SU-DHL-6 (cell line): Measurements from ENCODE around the gene DLX5.

Source experiments
- H2AFZ ChIP-seq: fragments of 200-600 bp; sonication (generic); 2 replicates; pipeline ENCODE4 v1.6.1; 2014; ENCODE audit warnings: low read depth, mild to moderate bottlenecking, moderate library complexity, mixed read lengths, antibody characterized with exemption, low read length; ENCODE audit not compliant: severe bottlenecking
- H3F3A ChIP-seq: fragments of 200-600 bp; shearing (Covaris generic); 2 replicates; pipeline ENCODE4 v1.6.0; 2016; ENCODE audit warnings: antibody characterized with exemption, mild to moderate bottlenecking; ENCODE audit not compliant: insufficient read depth
- H3K27ac ChIP-seq: fragments of 200-600 bp; sonication (generic); 2 replicates; pipeline ENCODE4 v1.5.1; 2016; ENCODE audit warnings: low read depth, mild to moderate bottlenecking, low read length, moderate library complexity, mixed read lengths
- H3K27me3 ChIP-seq: fragments of 200-600 bp; sonication (generic), shearing (Covaris generic); 2 replicates; pipeline ENCODE4 v1.6.0; 2014; ENCODE audit warnings: mild to moderate bottlenecking, low read length
- H3K36me3 ChIP-seq: fragments of 200-600 bp; sonication (generic); 2 replicates; pipeline ENCODE4 v1.6.1; 2014; ENCODE audit warnings: mild to moderate bottlenecking, low read length, mixed read lengths
- H3K4me2 ChIP-seq: fragments of 300-600, 200-600 bp; shearing (Covaris generic), sonication (generic); 2 replicates; pipeline ENCODE4 v1.6.0; 2014; ENCODE audit warnings: low read length, low read depth, mild to moderate bottlenecking; ENCODE audit not compliant: poor library complexity, severe bottlenecking
- H3K4me3 ChIP-seq: fragments of 200-600 bp; sonication (generic); 2 replicates; pipeline ENCODE4 v1.5.1; 2014; ENCODE audit warnings: antibody characterized with exemption, low read length, mild to moderate bottlenecking, mixed read lengths; ENCODE audit not compliant: insufficient read depth, poor library complexity, severe bottlenecking
- H3K79me2 ChIP-seq: fragments of 200-600 bp; sonication (generic); 2 replicates; pipeline ENCODE4 v1.6.1; 2014; ENCODE audit warnings: mild to moderate bottlenecking, low read length, moderate library complexity; ENCODE audit not compliant: insufficient read depth
- H3K9ac ChIP-seq: fragments of 200-600 bp; sonication (generic); 2 replicates; pipeline ENCODE4 v1.7.0; 2014; ENCODE audit warnings: mild to moderate bottlenecking, low read length
- H3K9me2 ChIP-seq: fragments of 200-600 bp; sonication (generic); replicated peaks from 2 replicates; pipeline ENCODE4 v1.6.1; 2014; ENCODE audit warnings: low read length; ENCODE audit not compliant: insufficient read depth
- H3K9me3 ChIP-seq: fragments of 200-600 bp; sonication (generic); 2 replicates; pipeline ENCODE4 v1.6.1; 2014; ENCODE audit warnings: low read length, mixed read lengths; ENCODE audit not compliant: insufficient read depth
- H4K20me1 ChIP-seq: fragments of 200-600 bp; sonication (generic); 2 replicates; pipeline ENCODE4 v1.6.1; 2014; ENCODE audit warnings: low read depth, mild to moderate bottlenecking, antibody characterized with exemption, low read length, moderate library complexity, mixed read lengths
- EZH2phosphoT487 ChIP-seq: fragments of 200-600 bp; sonication (generic), shearing (Covaris generic); conservative IDR thresholded peaks from 2 replicates; pipeline ENCODE4 v1.6.1; 2018; ENCODE audit warnings: mild to moderate bottlenecking, antibody characterized with exemption, low read length, moderate library complexity, mixed read lengths
- TF ChIP-seq, protein P1 (sequence below): fragments of 200-600 bp; sonication (generic); IDR thresholded peaks from one replicate; pipeline ENCODE4 v1.5.1; 2017; ENCODE audit warnings: antibody characterized with exemption, mild to moderate bottlenecking, low read length, moderate library complexity; ENCODE audit not compliant: insufficient read depth, poor library complexity, severe bottlenecking

The DLX5 gene

DNA sequence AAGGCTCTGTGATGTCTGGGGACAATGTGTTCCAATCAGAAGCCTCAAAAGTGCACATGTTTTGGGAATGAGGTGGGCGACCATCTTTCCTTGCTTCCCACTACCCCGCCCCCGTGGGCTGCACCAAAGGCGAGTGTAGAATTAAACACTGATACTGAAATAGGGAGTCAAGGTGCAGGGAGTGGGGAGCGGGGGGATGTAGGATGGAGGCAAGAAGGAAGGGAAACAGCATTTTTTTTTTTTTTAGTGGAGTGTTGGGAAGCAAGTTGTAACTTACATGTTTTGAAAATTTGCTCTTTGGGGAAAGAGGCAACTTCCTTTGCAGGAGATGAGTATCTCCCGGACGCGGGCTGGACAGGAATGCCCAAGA is 484 bp upstream of the DLX5 start:
- no peak overlapping the region for H3K27ac ChIP-seq
- no peak overlapping the region for H3K9ac ChIP-seq
- 0 out of 2 replicates have a peak, but pooled peaks cover 3% of the 10 kb centered on the region for H4K20me1 ChIP-seq
- no peak overlapping the region for H2AFZ ChIP-seq
- TF ChIP-seq EZH2phosphoT487: no peak
- TF ChIP-seq, protein P1, sequence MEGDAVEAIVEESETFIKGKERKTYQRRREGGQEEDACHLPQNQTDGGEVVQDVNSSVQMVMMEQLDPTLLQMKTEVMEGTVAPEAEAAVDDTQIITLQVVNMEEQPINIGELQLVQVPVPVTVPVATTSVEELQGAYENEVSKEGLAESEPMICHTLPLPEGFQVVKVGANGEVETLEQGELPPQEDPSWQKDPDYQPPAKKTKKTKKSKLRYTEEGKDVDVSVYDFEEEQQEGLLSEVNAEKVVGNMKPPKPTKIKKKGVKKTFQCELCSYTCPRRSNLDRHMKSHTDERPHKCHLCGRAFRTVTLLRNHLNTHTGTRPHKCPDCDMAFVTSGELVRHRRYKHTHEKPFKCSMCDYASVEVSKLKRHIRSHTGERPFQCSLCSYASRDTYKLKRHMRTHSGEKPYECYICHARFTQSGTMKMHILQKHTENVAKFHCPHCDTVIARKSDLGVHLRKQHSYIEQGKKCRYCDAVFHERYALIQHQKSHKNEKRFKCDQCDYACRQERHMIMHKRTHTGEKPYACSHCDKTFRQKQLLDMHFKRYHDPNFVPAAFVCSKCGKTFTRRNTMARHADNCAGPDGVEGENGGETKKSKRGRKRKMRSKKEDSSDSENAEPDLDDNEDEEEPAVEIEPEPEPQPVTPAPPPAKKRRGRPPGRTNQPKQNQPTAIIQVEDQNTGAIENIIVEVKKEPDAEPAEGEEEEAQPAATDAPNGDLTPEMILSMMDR: no peak
- H3K36me3 ChIP-seq: no peaks in the 10 kb centered on the region
- no peaks in the 10 kb centered on the region for H3K9me3 ChIP-seq
- H3K4me3 ChIP-seq: no peak overlapping the region
- no peaks in the 10 kb centered on the region for H3F3A ChIP-seq
- H3K27me3 ChIP-seq: no peaks in the 10 kb centered on the region
- no peaks in the 10 kb centered on the region for H3K79me2 ChIP-seq
- H3K9me2 ChIP-seq: no peaks in the 10 kb centered on the region
- H3K4me2 ChIP-seq: no peak overlapping the region

DNA sequence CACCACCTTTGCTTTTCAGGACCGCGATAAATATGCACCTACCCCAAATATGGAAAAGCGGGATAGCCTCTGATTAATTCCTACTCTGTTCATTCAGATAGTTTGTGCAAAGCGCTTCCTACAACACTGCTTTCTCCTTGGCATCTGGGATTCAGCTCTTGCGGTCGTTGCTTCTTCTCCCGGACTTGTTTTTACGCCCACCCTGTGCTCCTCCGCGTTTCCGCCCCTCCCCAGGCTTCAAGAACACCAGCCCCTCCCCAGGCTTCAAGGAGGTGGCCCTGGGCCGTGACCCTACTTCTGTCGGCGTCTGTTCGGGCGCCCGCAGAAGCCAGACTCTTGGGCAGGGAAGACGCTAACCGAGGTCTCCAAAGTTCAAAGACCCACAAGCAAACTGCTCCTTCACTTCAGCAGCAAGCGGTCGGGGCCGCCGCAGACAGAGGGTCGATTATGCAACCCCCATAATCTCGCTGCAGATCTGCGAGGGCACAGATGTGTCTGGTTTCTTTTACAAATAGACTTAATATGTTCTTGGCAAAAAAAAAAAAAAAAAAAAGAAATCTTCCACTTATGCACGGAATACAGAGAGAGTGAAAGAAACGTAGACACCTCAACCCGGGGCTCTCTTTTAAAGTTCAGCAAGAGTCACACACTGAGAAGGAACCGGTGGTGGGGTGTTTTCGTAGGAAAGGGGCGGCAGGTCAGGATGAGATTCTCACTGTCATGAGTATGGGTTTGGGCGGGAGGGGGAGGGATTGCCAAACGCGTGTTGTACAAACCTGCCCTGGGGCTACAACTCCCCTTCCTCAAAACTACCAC is 1.9 kb downstream of the DLX5 start:
- no peaks in the 10 kb centered on the region for H3K27me3 ChIP-seq
- H3K9me2 ChIP-seq: no peaks in the 10 kb centered on the region
- H3K9me3 ChIP-seq: no peaks in the 10 kb centered on the region
- no peaks in the 10 kb centered on the region for H3K36me3 ChIP-seq
- no peaks in the 10 kb centered on the region for H3F3A ChIP-seq
- H3K27ac ChIP-seq: no peak overlapping the region
- H3K4me3 ChIP-seq: no peak overlapping the region
- H4K20me1 ChIP-seq: 0 out of 2 replicates have a peak, but pooled peaks cover 4% of the 10 kb centered on the region
- no peak for TF ChIP-seq EZH2phosphoT487
- TF ChIP-seq, protein P1: no peak
- H3K4me2 ChIP-seq: no peak overlapping the region
- no peaks in the 10 kb centered on the region for H3K79me2 ChIP-seq
- no peak overlapping the region for H2AFZ ChIP-seq
- no peak overlapping the region for H3K9ac ChIP-seq

DNA sequence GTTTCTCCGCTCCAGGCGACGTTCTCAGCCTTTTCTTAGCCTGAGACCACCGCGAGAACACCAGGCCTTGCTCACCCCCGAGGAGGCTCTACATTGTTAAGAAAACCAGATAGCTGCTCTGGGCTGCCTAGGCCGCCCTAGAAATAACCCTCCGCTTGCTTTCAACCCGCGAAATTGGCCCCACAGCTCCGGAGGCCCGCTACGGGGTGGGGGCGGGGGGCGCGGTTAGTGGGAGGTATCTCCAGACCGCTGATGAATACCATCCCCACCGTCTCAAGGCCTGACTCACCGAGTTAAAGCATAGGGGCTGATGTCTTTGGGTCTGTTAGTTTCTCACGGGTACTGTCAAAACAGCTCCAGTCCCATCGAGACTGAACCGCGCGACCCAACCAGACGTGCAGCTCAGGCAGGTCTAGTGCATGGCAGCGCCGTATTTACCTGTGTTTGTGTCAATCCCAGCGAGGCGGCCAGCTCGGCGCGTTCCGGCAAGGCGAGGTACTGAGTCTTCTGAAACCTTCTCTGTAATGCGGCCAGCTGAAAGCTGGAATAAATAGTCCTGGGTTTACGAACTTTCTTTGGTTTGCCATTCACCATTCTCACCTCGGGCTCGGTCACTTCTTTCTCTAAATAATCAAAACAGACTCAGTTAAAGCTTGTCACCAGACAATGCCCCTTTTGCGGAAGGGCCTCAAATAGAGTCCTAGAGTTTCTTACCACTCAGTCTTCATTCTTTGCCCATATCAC is 2.7 kb downstream of the DLX5 start:
- 0 out of 2 replicates have a peak, but pooled peaks cover 4% of the 10 kb centered on the region for H4K20me1 ChIP-seq
- H3K9me2 ChIP-seq: no peaks in the 10 kb centered on the region
- H3K27me3 ChIP-seq: no peaks in the 10 kb centered on the region
- no peak overlapping the region for H2AFZ ChIP-seq
- H3F3A ChIP-seq: no peaks in the 10 kb centered on the region
- H3K9ac ChIP-seq: no peak overlapping the region
- H3K27ac ChIP-seq: no peak overlapping the region
- H3K36me3 ChIP-seq: no peaks in the 10 kb centered on the region
- no peaks in the 10 kb centered on the region for H3K79me2 ChIP-seq
- H3K4me2 ChIP-seq: no peak overlapping the region
- no peak overlapping the region for H3K4me3 ChIP-seq
- TF ChIP-seq, protein P1: no peak
- TF ChIP-seq EZH2phosphoT487: no peak
- no peaks in the 10 kb centered on the region for H3K9me3 ChIP-seq
